Body of pancreas (tissue), 4 donors: Measurements from ENCODE around the gene POFUT1.

Experiments
- POLR2A ChIP-seq, 3 donors: fragments of 450-650 bp; IDR thresholded peaks; one replicate each; pipeline ENCODE4 v1.6.1; 2016; ENCODE audit warnings: antibody characterized with exemption in 3 of 3, mild to moderate bottlenecking in 2 of 3
- TF ChIP-seq, protein P1 (sequence below), 7 experiments: fragments of 450-650 bp in 4 of 7; fragments of 200-600 bp in 3 of 7; sonication (generic) in 3 of 7; IDR thresholded peaks; one replicate each; pipeline ENCODE4 v1.5.1; 2016 to 2019; ENCODE audit warnings: antibody characterized with exemption in 7 of 7

DNA sequence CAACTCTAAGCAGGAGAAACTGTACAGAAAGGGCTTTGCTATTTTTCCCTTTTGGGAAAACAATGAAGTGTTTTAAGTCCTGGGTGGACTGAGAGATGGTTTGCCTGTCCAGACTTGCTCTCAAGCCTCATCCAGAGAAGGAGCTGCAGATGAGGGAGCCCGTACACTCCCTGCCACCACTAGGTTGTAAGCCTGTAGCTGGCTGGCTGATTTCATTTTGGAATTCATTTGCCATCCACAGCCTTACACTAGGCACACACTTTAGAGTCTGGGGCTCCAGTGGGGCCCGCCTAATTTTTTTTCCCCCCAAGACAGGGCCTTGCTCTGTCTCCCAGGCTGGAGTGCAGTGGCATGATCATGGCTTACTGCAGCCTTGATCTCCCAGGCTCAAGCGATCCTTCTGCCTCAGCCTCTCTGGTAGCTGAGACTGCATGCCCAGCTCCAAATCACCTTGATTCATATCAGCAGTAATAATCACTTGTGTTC lies 28.4 kb downstream of the POFUT1 start:
- TF ChIP-seq, protein P1, sequence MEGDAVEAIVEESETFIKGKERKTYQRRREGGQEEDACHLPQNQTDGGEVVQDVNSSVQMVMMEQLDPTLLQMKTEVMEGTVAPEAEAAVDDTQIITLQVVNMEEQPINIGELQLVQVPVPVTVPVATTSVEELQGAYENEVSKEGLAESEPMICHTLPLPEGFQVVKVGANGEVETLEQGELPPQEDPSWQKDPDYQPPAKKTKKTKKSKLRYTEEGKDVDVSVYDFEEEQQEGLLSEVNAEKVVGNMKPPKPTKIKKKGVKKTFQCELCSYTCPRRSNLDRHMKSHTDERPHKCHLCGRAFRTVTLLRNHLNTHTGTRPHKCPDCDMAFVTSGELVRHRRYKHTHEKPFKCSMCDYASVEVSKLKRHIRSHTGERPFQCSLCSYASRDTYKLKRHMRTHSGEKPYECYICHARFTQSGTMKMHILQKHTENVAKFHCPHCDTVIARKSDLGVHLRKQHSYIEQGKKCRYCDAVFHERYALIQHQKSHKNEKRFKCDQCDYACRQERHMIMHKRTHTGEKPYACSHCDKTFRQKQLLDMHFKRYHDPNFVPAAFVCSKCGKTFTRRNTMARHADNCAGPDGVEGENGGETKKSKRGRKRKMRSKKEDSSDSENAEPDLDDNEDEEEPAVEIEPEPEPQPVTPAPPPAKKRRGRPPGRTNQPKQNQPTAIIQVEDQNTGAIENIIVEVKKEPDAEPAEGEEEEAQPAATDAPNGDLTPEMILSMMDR (IDR thresholded peaks at IDR 0.05), result no peak
- TF ChIP-seq POLR2A (IDR thresholded peaks at IDR 0.05), result no peak
